ENCODE measurements around the gene BTN1A1. TPM values are rescaled to one million over a fixed set of nuclear protein-coding genes. Genes with fewer than 3 reads are reported as not detected.

The BTN1A1 gene
- total RNA-seq, 1 experiment from 2014 or later, result 0.15 TPM

GRCh38 chr6:26491604-26492003 lies 8.5 kb upstream of the BTN1A1 start:
- Mint-ChIP-seq H3K4me3 (no peak overlapping the region), H3K36me3 (no peaks in the 10 kb centered on the region), H3K9me3 (no peaks in the 10 kb centered on the region; the same call in 1 of the 2 replicates), H3K4me1 (no peaks in the 10 kb centered on the region), H3K27ac (no peak overlapping the region), H3K27me3 (ENCODE audit: low read depth) (peaks cover 6% of the 10 kb centered on the region)
- CTCF ChIA-PET, result interaction anchor here (1.0 to 1.3 kb wide), 2 partner anchors 10 to 150 kb away, joined by 3 to 5 read pairs; no protein-coding TSS in a partner anchor
- no peak for DNase-seq (ENCODE audit: low spot score)
- TF ChIP-seq E2F1 (CRISPR knock-in tag; IDR thresholded peaks at IDR 0.05) (no peak), CBFB (CRISPR knock-in tag; IDR thresholded peaks at IDR 0.05; ENCODE audit: low read depth) (no peak), JUN (CRISPR knock-in tag; IDR thresholded peaks at IDR 0.05) (no peak), FOXP4 (CRISPR knock-in tag; IDR thresholded peaks at IDR 0.05) (no peak), ZNF396 (CRISPR knock-in tag; IDR thresholded peaks at IDR 0.05; ENCODE audit: borderline replicate concordance) (no peak), PREB (CRISPR knock-in tag; IDR thresholded peaks at IDR 0.05; ENCODE audit: borderline replicate concordance) (no peak), FOXJ3 (CRISPR knock-in tag; IDR thresholded peaks at IDR 0.05; ENCODE audit: borderline replicate concordance) (no peak), SOX15 (CRISPR knock-in tag; IDR thresholded peaks at IDR 0.05) (no peak), TEAD4 (CRISPR knock-in tag; IDR thresholded peaks at IDR 0.05) (no peak), ATF6 (CRISPR knock-in tag; IDR thresholded peaks at IDR 0.05) (no peak), OVOL2 (CRISPR knock-in tag; IDR thresholded peaks at IDR 0.05; ENCODE audit: borderline replicate concordance) (no peak), NFATC4 (CRISPR knock-in tag; IDR thresholded peaks at IDR 0.05) (no peak), FOXP1 (CRISPR knock-in tag; IDR thresholded peaks at IDR 0.05; ENCODE audit: borderline replicate concordance) (no peak), ZBTB21 (CRISPR knock-in tag; IDR thresholded peaks at IDR 0.05; ENCODE audit: borderline replicate concordance) (no peak), ARID4B (CRISPR knock-in tag; IDR thresholded peaks at IDR 0.05; ENCODE audit: borderline replicate concordance) (no peak), ZNF263 (CRISPR knock-in tag; IDR thresholded peaks at IDR 0.05; ENCODE audit: low read depth) (no peak), TCF7 (CRISPR knock-in tag; IDR thresholded peaks at IDR 0.05; ENCODE audit: low read depth) (no peak)
- ATAC-seq, result no peak
- POLR2A ChIA-PET, result no interaction called here

Measured in WTC11 (cell line).